Measurements from ENCODE around the gene RIPOR2.

DNA sequence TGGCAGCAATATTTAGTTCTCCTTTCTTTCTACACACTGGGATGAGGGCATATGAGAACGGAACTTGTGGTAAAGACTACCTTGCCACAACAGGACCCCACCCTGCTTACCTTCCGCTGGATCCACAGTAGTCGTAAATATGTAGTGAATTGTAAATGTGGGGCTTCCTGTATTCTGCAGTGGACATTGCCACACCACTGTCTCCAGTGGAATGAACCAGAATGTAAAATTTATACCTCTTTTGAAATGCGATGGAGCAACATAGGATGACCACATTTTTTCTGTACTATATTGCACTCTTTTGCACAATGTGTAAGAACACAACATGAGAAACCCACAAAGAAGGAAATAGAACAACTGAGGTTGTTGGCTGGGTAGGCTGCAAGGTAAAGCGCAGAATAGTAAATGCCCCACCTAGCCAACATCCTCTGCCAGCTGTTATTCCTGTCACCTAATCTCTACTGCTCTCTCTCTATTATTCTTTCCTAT, 16.1 kb upstream of the RIPOR2 start:
- TF ChIP-seq EZH2 (IDR thresholded peaks at IDR 0.05; ENCODE audit: insufficient read depth, poor library complexity, severe bottlenecking), result no peak
- no peak for TF ChIP-seq EZH2phosphoT487 (IDR thresholded peaks at IDR 0.05; ENCODE audit: insufficient read depth, low read depth)

Measured in GM23248 (cell line).